Adipose tissue (tissue), 3 donors: ENCODE results near the gene TMEM82. TPM values are rescaled to one million over a fixed set of nuclear protein-coding genes. Genes with fewer than 3 reads are reported as not detected.

Source experiments
- H3K27ac ChIP-seq: one replicate; pipeline ENCODE4 v1.5.1; 2013; ENCODE audit warnings: low read depth, low read length
- WGBS, 3 donors: extraction: QIAGEN DNeasy Blood & Tissue Kit; methylation state at CpG; one replicate each; pipeline ENCODE4 v1.1.7; 2013; 5-methylcytosine and 5-hydroxymethylcytosine counted together
- polyA plus RNA-seq, 3 donors: library from polyadenylated mRNA; stranded (reverse); fragments of 200-250 nt; gene quantifications; one replicate each; pipeline ENCODE4 v1.2.3, GENCODE V29; 2013
- donor health status: healthy with polysubstance abuse.
- donor health status: Bipolar disorder and iron deficiency.
- donor health status: healthy.

The TMEM82 gene
- polyA plus RNA-seq, 3 donors = 0.04 TPM; not detected in 2

DNA sequence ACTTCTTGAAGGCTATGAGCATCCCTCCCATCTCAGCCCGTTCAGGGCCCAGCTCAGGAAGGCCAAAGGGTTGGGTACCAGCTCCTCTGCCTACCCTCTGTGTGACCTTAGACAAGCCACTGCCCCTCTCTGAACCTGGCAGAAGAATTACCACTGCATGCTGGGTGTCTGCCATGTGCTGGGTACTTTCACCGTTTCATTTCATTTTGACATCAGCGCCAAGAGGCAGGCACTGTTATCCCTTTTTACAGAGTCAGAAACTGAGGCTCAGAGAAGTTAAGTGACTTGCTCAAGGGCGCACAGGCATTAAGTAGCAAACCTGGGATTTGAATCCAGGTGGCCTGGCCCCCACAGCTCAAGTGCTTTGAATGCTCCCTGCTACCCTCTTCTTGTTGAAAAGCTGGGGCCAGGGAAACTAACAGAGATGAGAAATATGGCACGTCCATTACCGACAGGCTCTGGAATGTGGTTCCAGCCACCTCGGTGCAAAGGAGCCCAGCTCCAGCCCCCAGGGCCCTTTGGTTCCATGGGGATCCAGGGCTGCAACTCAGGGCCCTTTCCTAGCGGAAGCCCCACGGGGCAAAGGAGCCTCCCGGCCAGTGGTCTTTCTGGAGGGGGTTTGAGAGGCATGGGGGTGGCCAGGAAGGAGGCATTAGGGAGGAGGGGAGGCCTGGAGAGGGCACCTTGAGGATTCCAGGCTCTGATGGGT, 6.5 kb downstream of the TMEM82 start:
- WGBS, 3 donors = 88 to 94% (median 89%) methylated on average over 10 of the region's 10 CpGs
- H3K27ac ChIP-seq = no peak overlapping the region

DNA sequence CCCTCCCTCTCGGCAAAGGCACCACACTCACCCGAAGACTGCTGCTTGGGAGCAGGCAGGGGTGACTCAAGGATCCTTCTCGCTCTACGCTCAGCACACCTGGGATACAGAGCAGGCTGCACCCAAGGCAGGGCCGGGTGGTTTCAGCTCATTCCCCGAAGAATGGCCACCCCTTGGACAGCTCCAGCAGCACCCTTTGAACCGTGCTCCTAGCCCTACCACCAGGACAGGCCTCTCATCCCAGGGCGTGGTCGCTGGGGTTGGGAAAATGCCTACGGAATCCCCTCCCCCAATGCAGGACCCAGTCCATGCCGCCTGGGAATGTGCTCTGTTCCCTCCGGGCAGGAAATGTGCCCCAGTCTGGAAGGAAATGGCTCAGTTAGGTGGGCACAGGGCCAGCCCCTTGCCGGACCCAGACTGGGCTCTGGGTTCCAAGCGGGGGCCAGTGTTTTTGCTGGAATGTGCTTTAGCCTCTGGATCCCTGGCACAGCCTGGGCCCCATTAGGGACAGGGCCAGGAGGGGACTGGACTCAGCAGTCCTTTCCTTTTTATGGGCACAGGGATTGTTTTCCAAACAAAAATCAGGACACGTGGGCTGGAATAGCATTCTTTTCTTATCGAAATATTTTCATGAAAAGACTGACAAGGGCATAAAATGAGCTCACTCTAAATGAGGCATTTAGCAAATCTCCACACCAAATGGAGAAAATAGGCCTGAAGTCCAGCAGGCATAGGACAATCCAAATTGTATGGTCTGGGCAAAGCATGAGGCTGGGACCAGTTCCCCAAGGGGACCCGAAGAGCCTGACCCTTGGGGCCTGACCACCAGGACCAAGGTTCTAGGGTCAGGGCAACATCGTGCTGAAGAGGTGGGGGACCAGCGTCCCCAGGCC, 7.3 kb downstream of the TMEM82 start:
- WGBS, 3 donors = 59 to 70% (median 69%) methylated on average over 19 of the region's 19 CpGs
- no peak overlapping the region for H3K27ac ChIP-seq

DNA sequence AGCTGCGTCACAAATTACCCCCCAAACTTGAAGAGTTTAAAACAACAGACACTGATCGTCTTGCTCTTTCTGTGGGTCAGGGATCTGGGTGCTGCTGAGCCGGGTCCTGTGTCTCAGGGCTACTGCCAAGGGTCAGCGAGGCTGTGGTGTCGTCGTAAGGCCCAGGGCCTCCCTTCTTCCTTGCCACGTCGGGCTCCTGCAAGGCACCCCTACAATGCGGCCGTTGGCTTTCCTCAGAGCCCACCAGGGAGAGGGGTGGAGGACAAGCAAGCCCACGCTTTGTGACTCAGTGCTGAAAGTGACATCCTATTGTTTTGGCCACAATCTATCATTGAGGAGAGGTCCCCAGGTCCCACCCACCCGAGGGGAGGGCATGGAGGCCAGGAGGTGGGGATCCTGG, 8.6 kb downstream of the TMEM82 start:
- H3K27ac ChIP-seq = no peak overlapping the region
- 85 to 90% (median 88%) methylated on average over 9 to 12 of the region's 12 CpGs for WGBS, 3 donors

DNA sequence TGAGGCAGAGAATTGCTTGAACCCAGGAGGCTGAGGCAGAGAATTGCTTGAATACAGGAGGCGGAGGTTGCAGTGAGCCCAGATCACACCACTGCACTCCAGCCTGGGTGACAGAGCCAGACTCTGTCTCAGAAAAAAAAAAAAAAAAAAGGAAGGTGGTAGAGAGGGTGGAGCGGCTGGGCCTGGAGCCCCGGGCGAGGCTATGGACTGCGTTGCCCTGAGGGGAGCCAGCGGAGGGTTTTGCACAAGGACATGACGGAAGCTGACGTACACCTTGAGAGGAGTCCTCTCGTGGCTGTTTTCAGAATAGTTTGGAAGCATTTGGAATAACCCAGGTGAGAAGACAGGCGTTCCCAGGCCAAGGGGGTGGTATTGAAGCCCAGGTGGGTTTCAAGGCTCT, 9.4 kb downstream of the TMEM82 start:
- 86 to 92% (median 87%) methylated on average over 10 of the region's 10 CpGs for WGBS, 3 donors
- no peak overlapping the region for H3K27ac ChIP-seq

DNA sequence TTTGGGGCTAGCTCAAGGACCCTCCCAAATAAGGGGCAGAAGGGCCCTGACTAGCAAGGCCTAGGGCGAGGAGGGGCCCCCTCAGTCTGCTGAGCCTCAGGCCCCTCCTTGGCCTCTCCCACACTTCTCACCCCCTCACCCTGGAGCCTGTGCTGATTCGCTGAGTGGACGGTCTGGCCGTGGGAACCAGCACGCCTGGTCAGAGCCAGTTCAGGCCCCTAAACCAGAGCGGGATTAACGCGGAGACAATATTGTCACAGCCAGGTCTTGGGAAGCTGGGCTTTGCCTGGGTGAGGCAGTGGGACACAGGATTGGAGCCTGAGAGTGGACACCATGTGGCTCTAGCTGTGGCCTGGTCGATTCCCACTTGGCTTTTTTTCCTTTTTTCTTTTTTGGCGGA, 11.5 kb downstream of the TMEM82 start:
- no peak overlapping the region for H3K27ac ChIP-seq
- WGBS, 3 donors = 70 to 85% (median 83%) methylated on average over 10 of the region's 10 CpGs

DNA sequence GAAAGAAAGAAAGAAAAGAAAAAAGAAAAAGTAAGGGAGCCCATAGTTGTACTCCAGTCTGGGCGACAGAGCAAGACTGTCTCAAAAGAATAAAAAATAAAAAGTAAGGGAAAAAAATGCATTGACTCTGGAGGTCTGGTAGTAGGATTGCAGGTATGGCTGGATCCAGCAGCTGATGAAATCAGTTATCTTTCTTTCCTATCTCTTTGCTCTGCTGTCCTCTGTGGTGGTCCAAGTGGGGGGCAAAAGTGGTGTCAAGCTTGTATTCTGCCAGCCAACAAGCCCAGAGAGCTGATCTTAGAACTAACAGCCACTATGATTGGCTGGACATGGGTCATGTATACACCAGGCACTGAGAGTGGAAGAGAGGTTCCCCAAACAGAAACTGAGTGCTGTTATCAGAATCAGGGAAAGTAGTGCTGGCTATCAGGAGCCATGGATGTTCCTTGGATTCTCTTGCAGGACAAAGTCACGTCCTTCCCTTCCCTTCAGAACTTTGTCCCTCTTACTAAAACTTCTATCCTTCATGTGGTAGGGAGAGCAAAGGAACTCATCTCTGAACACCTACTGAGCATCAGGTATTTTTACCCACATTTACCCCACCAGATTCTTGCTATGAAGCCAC, 12.8 kb downstream of the TMEM82 start:
- no peak overlapping the region for H3K27ac ChIP-seq
- 85 to 94% (median 93%) methylated on average over 2 of the region's 2 CpGs for WGBS, 3 donors

DNA sequence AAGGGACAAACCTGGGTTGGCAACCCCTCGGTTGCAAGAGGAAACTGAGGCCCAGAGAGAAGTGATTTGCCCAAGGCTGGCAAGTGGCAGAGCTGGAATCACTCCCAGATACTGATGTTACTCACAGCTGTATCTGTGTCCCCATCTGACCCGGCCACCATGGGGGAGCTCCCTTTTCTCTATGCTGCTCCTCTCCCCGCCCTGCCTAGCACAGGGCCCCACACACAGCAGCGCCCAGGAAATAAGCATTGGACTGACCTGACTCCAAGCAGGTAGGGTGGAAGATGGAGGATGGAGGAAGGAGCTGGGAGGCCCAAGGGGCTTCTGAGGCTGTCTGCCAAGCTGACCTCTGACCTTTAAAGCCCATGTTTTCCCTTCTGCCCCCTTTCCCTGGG, 13.3 kb downstream of the TMEM82 start:
- 78 to 86% (median 82%) methylated on average over 4 of the region's 4 CpGs for WGBS, 3 donors
- H3K27ac ChIP-seq = no peak overlapping the region

DNA sequence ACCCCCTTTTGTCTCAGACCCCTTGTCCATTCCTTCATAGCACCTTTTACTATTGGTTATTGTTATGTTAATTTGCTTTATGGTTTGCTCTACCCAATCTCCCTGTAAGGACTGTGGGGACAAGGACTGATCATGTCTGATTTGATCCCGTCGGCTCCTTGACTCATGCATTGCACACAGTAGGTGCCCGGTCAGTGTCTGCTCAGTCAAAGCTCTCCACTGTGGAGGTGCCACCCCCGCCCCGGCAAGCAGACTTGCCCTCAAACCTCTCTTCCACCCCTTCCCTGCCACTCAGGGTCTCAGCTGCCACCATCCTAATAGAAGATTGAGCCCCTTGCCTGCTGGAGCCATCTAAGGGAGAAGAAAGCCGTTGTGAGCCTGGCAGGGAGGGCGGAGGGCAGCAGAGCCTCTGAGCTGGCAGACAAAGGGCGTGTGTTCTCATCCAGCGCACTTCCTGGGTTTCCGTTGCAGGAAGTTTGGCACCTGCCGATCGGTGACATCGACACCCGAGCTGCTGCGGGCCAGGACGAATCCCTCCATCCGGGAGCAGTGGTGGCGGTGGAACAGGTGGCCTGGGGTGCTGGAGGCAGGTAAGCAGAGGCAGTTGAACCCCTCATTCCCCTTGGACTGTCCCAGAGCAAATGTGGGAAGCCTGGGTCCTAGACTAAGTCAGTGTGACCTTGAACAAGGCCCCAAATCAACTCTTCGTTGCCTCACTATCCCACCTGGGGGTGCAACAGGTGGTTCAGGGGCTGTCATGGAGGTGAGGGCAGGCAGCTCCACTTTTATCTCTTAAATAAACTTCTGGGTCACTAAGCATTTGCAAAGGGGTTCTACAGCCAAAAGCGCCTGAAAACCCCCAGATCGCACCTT, 14.1 kb downstream of the TMEM82 start:
- H3K27ac ChIP-seq = no peak overlapping the region
- WGBS, 3 donors = 47 to 53% (median 50%) methylated on average over 21 of the region's 21 CpGs

DNA sequence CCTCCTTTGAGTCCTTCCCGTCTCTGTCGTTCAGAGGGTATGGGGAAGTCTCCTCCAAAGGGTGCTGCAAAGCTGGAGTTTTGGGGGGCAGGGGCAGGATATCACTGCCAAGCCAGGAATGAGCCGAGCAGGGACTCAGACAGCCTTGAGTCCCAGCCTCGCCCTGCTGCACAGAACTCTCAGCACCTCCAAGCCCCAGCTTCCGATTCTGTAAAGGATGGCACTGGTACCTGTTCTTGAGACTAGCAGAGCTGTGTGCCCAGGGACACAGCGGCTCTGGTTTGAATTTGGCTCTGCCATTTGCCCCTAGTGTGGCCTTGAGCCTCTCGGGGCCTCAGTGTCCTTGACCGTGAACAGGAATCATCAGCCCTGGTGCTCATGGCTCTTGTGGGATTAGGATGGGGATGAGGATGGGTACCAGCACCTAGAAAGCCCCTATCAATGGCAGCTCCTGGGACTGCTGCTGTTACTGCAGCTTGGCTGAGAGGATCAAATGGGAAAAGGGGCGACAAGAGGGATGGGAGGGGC, 14.8 kb downstream of the TMEM82 start:
- H3K27ac ChIP-seq = no peak overlapping the region
- 69 to 72% (median 70%) methylated on average over 9 of the region's 9 CpGs for WGBS, 3 donors

DNA sequence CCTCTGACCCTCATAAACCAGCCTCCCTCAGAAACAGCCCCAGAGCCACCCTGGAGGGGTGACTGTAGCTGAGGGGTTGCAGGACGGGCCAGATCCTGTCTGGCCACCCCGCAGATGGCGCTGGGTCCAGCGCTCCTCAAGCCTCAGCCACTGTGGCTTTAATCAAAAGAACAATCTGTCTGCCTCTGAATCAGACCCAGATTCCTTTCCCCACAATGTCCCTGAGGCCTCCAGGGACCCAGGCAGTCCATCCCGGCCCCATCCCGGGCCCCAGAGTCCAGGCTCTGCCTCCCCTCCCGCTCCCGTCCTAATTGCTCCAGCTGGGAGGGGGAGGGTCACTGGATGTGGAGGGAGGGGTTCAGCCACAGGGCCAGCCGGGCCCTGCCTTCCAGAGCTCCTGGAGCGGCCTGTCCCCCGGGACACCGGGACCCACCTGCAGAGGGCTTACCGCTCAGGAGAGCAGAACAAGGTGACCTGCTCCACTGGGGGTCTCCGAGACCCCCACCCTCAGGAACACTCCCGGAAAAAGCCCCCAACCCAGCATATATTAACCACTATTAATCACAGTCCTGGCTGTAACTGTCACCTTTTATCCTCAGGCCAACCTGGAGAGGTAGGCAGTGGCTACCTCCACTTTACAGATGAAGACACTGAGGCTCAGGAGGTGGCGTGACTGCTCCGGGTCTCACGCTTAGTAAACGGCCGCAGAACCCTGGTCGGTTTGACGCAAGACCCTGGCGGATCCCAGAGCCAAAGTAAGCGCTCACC, 15.5 kb downstream of the TMEM82 start:
- WGBS, 3 donors = 15 to 18% (median 17%) methylated on average over 24 of the region's 24 CpGs

DNA sequence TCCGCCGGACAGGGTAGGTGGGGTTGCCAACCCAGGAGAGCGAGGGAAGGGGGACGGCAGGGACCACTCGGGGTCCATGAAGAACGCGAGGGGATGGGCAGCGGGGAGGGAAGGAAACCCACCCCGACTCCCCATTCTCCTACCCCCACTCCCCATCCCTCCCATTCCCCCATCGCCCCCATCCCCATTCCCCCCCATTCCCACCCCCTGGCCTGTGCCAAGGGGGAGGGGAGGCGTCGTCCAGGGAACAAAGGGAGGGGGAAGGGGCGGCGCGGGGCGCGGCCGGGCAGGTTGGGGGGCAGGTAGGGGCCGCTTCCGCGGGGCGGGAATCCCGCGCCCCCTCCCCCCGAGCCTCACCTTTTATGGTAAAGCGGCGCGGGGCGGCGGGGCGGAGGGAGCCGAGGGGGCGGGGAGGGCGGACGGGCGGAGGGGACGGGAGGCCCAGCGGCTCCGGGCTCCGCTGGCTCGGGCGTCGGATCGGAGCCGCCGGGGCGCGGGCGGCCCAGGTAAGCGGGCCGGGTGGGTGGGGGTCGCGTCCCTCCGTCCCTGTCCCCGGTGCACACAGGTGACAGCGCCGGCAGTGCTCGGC, 16.1 kb downstream of the TMEM82 start, which contains the start of gene FBLIM1:
Gene FBLIM1 (plus strand): TSS at position 453 of the 589 bp plus-strand sequence. CDS start 6,189 bp downstream, outside the sequence.
- H3K27ac ChIP-seq = peak within 1 kb of the TSS; percentile 5
- 0 to 12% (median 2%) methylated on average over 19 to 56 of the region's 58 CpGs for WGBS, 3 donors

More for the DNA sequence above, 15.5 kb downstream of the TMEM82 start:
- H3K27ac ChIP-seq = no peak overlapping the region

DNA sequence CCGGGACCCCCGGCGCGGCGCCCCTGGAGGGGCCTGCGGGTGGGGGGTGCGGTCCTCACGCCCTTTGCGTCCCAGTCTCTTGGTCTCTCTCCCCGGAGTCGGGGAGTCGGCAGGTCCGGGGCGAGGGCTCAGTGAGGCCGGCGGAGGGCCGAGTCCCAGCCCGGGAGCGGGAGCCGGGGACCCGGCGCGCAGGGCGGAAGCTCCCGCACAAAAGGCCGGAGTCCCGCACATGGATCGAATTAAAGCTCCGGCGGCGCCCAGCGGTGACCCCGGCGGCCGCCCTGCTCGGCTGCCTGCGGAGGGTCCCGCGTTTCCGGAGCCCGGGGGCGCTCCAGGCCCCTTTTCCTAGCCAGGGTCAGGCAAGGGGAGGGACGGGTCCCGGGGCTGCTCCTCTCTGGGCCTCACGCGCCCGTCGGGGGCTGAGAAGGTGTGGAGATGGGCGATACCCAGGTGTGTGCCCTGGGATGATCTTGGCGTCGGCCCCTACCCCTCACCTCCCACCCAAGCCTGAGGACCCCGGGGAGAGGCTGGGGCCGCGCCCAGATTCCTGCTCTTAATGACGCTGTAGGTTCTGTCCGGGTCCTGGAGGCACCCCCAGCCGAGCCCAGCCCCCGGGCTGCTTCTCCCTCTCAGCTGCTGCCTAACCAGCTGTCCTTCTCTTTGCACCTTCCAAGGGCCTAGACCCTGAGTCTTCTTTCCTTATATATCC, 16.8 kb downstream of the TMEM82 start:
- 3 to 7% (median 4%) methylated on average over 37 to 57 of the region's 58 CpGs for WGBS, 3 donors
- H3K27ac ChIP-seq = no peak overlapping the region

DNA sequence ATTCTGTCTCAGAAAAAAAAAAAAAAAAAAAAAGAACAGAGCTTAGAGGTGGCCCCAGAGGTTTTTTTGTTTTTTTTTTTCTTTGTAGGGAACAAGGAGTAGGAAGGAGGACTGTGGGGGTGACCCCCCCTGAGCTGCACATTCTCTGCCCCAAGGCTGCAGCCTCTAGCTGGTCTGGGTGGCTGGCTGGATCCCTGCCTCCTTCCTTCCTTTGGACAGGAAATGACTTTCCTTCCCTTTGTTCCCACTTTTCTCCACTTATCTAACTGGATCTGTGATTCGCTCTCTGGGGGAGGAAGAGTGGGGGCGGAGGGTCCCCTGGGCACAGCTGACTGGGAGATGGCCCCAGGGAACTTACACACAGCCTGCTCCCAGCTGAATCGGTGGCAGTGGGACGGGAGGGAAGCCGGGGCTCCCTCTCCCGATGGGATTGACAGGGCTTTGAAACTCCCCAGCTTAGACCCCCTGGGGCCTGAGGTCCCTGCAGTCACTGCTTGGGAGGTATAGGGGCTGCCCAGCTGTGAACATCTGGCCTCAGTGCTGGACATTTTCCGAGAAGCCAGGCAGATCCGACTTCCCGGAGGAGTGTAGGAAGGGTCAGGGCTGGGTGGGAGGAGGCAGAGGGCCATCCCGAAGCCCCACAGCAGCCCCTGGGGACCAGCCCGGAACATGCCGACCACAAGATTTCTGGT, 18.4 kb downstream of the TMEM82 start:
- 29 to 59% (median 38%) methylated on average over 12 of the region's 12 CpGs for WGBS, 3 donors
- no peak overlapping the region for H3K27ac ChIP-seq

DNA sequence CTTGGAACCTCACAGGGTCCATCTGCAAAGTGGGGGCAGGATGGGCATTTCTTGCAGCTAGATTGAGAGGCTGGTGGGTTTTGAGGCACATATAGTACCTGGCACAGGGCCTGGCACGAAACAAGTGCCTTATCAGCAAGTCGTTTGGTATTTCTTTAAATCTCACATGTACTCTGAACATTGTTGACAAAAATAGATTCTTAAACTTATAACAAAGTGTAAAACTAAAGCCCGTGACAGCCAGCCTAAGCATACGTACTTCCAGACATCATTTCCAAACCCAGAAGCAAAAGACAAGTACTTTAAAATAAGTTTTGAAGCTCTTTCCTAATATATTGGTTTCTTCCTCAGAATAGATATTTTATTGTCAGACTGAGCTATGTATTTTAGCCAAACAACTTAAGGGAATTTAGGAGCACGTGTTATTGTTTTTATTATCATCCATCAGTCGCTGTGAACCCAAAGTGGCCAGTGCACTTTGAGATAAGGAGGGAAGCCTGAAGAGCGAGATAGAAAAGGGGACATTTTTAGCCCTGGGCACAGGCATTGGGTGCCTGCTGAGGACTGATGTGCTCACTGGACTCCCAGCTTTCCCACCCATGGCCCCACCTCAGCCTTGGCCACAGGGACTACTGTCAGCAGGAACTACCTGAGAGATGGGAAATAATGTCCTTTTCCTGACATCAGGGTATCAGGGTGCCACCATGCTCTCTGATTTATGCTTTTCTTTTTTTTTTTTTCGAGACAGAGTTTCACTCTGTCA, 19.2 kb downstream of the TMEM82 start:
- H3K27ac ChIP-seq = no peak overlapping the region
- WGBS, 3 donors = 52 to 67% (median 54%) methylated on average over 8 of the region's 8 CpGs

DNA sequence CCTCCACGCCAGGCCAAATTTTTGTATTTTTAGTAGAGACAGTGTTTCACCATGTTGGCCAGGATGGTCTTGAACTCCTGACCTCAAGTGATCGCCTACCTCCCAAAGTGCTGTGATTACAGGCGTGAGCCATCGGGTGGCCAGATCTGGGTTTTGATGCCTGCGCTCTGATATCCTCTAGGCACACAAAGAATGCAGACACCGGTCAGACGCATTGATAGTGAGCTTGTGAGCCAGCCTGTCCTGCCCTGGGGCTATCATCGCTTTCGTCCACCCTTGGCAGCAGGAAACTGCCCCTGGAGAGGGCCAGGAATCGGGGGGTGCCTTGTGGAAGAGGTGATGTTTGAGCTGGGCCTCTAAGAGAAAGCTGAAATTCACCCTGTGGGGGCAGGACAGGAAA, 20.2 kb downstream of the TMEM82 start:
- no peak overlapping the region for H3K27ac ChIP-seq
- whole genome bisulfite sequencing, 3 donors = 78 to 84% (median 78%) methylated on average over 10 of the region's 10 CpGs
